ENCODE results near the gene EPC1.
A peak's percentile ranks its signal among the peaks of the same experiment; 100 is the strongest.

Gene EPC1

DNA sequence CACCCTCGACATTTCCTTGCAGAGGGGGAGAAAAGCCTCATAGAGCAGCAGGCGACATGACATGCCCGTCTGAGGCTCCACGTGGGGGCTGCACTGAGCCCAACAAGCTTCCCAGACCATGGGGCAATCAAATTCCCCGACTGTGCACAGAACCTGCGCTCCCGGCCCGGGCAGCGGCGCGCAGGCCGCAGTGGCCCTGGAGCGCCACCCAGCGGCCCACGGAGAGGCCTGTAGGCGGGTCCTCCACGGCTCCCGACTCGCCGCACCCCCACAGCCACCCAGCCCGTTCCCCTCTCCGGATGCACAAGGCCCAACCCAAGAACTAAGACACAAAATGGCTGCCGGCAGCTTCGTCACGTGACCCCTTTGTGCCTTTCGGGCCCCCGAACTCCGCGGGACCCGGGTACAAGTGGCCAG lies 816 bp downstream of the EPC1 start:
- peak; percentile 92 for DNase-seq
- TF ChIP-seq, protein P1, sequence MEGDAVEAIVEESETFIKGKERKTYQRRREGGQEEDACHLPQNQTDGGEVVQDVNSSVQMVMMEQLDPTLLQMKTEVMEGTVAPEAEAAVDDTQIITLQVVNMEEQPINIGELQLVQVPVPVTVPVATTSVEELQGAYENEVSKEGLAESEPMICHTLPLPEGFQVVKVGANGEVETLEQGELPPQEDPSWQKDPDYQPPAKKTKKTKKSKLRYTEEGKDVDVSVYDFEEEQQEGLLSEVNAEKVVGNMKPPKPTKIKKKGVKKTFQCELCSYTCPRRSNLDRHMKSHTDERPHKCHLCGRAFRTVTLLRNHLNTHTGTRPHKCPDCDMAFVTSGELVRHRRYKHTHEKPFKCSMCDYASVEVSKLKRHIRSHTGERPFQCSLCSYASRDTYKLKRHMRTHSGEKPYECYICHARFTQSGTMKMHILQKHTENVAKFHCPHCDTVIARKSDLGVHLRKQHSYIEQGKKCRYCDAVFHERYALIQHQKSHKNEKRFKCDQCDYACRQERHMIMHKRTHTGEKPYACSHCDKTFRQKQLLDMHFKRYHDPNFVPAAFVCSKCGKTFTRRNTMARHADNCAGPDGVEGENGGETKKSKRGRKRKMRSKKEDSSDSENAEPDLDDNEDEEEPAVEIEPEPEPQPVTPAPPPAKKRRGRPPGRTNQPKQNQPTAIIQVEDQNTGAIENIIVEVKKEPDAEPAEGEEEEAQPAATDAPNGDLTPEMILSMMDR (IDR thresholded peaks at IDR 0.05; ENCODE audit: low read depth, low read length, missing control alignments): peak; percentile 75
- no peaks in the 10 kb centered on the region for H3K36me3 ChIP-seq (replicated peaks)
- peak overlapping the region; percentile 98 for H3K27ac ChIP-seq
- in situ Hi-C loops (cut with HindIII; ENCODE audit: low pct_ligation_motif_present, low sequenced_read_pairs): no loop called here
- no peaks in the 10 kb centered on the region for H3K27me3 ChIP-seq (replicated peaks)
- peak overlapping the region; percentile 97 for H3K4me3 ChIP-seq (ENCODE audit: low read depth, low read length)

DNA sequence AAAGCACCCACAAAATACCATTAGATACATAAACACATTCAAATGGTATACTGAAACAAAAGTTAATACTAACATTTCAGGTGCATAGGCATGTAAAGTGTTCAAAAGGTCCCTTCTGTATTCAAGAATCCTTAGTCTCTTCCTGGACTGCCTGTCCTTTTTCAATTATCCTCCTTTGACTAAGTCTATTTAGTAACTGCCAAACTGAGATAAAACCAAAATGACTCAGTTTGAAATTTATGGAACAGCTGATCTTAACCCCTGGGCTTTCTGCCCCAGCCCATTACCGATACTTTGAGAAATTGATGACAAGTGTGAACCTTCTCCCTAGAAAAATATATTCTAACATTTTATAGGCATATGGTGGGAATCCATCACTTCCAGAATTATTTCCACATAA lies 5.4 kb downstream of the EPC1 start:
- Histone ChIP-seq H3K27me3 (replicated peaks) (no peaks in the 10 kb centered on the region), H3K36me3 (replicated peaks) (no peaks in the 10 kb centered on the region), H3K27ac (no peak overlapping the region), H3K4me3 (ENCODE audit: low read depth, low read length) (no peak overlapping the region)
- no peak for DNase-seq
- TF ChIP-seq, protein P1 (IDR thresholded peaks at IDR 0.05; ENCODE audit: low read depth, low read length, missing control alignments): no peak
- in situ Hi-C loops (cut with HindIII; ENCODE audit: low pct_ligation_motif_present, low sequenced_read_pairs): no loop called here

DNA sequence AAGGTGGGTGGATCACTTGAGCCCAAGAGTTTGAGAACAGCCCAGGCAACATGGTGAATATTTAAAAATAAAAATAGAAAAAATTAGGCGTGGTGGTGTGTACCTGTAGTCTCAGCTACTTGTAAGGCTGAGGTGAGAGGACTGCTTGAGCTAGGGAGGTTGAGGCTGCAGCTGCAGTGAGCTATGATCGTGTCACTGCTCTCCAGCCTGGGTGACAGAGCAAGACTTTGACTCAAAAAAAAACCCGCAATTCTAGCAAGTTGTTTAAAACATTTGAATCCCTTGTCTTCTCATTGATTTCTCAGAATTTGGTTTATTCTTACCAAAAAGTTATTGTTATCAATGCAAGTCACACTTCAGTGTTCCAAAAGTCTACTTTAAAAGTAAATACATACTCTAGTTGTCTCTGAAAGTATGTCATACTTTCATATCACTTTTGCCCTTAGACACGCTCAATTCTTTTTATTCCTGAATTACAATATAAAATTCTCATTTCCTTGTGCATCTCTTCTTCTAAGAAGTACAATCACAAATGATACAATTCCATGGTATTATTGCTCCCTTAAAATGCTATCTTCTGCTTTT lies 6.3 kb downstream of the EPC1 start:
- DNase-seq: no peak
- Histone ChIP-seq H3K27me3 (replicated peaks) (no peaks in the 10 kb centered on the region), H3K4me3 (ENCODE audit: low read depth, low read length) (no peak overlapping the region), H3K27ac (no peak overlapping the region), H3K36me3 (replicated peaks) (no peaks in the 10 kb centered on the region)
- in situ Hi-C loops (cut with HindIII; ENCODE audit: low pct_ligation_motif_present, low sequenced_read_pairs): no loop called here
- TF ChIP-seq, protein P1 (IDR thresholded peaks at IDR 0.05; ENCODE audit: low read depth, low read length, missing control alignments): no peak

DNA sequence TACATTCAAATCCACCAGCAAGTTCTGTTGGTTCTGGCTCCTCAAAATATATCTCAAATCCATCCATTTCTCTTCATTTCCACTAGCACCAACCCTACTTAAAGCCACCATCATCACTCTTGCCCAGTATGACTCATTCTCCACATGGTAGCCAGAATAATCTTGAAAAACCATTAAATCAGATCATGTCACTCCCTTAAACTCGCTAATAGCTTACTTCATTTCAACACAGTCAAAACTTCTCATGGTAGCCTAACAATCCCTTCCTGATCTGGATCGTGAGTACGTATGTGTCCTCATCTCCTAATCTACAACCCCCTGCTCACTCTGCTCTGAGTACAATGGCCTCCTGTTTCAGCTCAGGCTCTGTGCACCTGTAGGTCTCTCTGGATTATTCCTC lies 8.7 kb downstream of the EPC1 start:
- DNase-seq: no peak
- in situ Hi-C loops (cut with HindIII; ENCODE audit: low pct_ligation_motif_present, low sequenced_read_pairs): no loop called here

DNA sequence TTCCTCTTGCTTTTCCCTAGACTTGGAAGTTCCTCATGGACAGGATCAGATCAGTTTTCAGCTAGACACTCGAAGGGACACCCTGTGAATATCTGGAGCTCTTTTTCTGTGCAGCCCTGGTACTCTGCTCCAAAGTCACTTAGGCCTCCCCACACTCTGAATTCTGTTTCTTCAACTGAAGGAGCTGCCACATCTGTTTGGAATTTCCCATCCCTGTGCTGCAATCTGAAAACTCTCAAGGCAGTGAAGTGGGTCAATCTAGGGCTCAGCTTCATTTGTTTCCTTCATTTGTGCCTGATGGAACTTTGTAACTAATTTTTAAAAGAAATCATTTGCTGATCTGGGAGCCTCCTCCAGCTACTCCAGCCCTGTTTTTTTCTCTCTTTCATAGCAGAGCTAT lies 9.6 kb downstream of the EPC1 start:
- TF ChIP-seq, protein P1 (IDR thresholded peaks at IDR 0.05; ENCODE audit: low read depth, low read length, missing control alignments): no peak
- in situ Hi-C loops (cut with HindIII; ENCODE audit: low pct_ligation_motif_present, low sequenced_read_pairs): no loop called here
- DNase-seq: no peak
- H3K27me3 ChIP-seq (replicated peaks): no peaks in the 10 kb centered on the region
- no peaks in the 10 kb centered on the region for H3K36me3 ChIP-seq (replicated peaks)
- no peak overlapping the region for H3K4me3 ChIP-seq (ENCODE audit: low read depth, low read length)
- H3K27ac ChIP-seq: no peak overlapping the region

More for the DNA sequence above, 8.7 kb downstream of the EPC1 start:
- TF ChIP-seq, protein P1 (IDR thresholded peaks at IDR 0.05; ENCODE audit: low read depth, low read length, missing control alignments): no peak
- no peaks in the 10 kb centered on the region for H3K27me3 ChIP-seq (replicated peaks)
- H3K4me3 ChIP-seq (ENCODE audit: low read depth, low read length): no peak overlapping the region
- H3K27ac ChIP-seq: no peak overlapping the region
- H3K36me3 ChIP-seq (replicated peaks): no peaks in the 10 kb centered on the region

DNA sequence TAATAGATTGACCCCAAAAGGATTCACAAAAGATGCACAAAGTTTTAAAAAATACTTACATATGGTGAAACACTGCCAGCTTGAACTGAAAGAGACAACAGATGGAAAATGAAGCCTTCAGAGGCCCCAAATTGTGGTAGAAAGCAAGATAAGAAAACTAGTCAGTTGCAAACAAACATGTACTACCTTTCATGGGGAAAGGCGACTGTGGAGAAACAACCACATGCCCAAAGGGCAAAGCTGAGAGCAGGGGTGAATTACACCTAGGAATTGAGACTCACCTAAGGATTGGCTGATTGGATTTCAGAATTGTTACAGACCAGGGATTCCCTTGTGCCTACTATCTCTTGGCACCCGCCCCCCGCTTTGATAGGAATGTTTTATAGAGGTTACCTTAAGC lies 13.1 kb downstream of the EPC1 start:
- in situ Hi-C loops (cut with HindIII; ENCODE audit: low pct_ligation_motif_present, low sequenced_read_pairs): no loop called here
- no peak for DNase-seq
- TF ChIP-seq, protein P1 (IDR thresholded peaks at IDR 0.05; ENCODE audit: low read depth, low read length, missing control alignments): no peak
- H3K4me3 ChIP-seq (ENCODE audit: low read depth, low read length): no peak overlapping the region
- no peak overlapping the region for H3K27ac ChIP-seq
- no peaks in the 10 kb centered on the region for H3K36me3 ChIP-seq (replicated peaks)
- no peaks in the 10 kb centered on the region for H3K27me3 ChIP-seq (replicated peaks)

Data from brain microvascular endothelial cell (primary cell).